HCT116 (cell line): ENCODE results near the gene DDX10. TPM values are rescaled to one million over a fixed set of nuclear protein-coding genes. Genes with fewer than 3 reads are reported as not detected.

ENCODE experiments used
- ATAC-seq: fragments of 200-7000 bp; cut with Tn5 transposase; 2 replicates; pipeline ENCODE4 v1.9.1; 2020; ENCODE audit warnings: mild to moderate bottlenecking, moderate library complexity
- BruUV-seq: library from RNA; stranded (reverse); fragments of 400-500 nt; replicated peaks from 2 replicates; lab custom pipeline; 2021; lab: Mats Ljungman, UMichigan
- CTCF ChIA-PET: fragments of 300-600 bp; sonication (Branson Sonifier 250); formaldehyde crosslinking; loops from one replicate; lab custom pipeline; 2021; ENCODE audit warnings: antibody characterized with exemption; lab: Charles Lee
- POLR2A ChIA-PET: fragments of 300-600, 350-600 bp; sonication (Branson Sonifier 250); formaldehyde crosslinking; loops from one replicate; lab custom pipeline; 2021; ENCODE audit warnings: antibody characterized with exemption; lab: Charles Lee
- RAD21 ChIA-PET, 2 experiments: fragments of 300-600 bp; sonication (Branson Sonifier 250); formaldehyde crosslinking; loops; one replicate each; lab custom pipeline; 2023; ENCODE audit warnings: low total read pairs in 2 of 2; ENCODE audit not compliant: uncharacterized antibody in 2 of 2, unreplicated experiment in 2 of 2, low non-redundant PET in 1 of 2; lab: Charles Lee
- DNase-seq: peaks from one replicate; pipeline ENCODE4 v3.0.0-alpha.2; 2010; ENCODE audit warnings: low read depth, low spot score
- H2AFZ ChIP-seq: fragments of 200-600 bp; shearing (Covaris generic), sonication (generic); 2 replicates; pipeline ENCODE4 v1.6.1; 2017; ENCODE audit warnings: low read depth, mixed run types, mixed read lengths, antibody characterized with exemption, low read length; ENCODE audit not compliant: poor library complexity, severe bottlenecking
- H3K27ac ChIP-seq: 2 replicates; pipeline ENCODE4 v1.5.1; 2012; ENCODE audit warnings: low read depth, low read length
- H3K27me3 ChIP-seq: fragments of 200-600 bp; sonication (generic); 2 replicates; pipeline ENCODE4 v1.6.1; 2016; ENCODE audit warnings: mixed run types, low read length, mixed read lengths; ENCODE audit not compliant: insufficient read depth
- H3K36me3 ChIP-seq, 2 experiments: fragments of 200-500 bp in 1 of 2; fragments of 200-600 bp in 1 of 2; sonication (Bioruptor generic) in 1 of 2; sonication (generic) in 1 of 2; 2 replicates each; pipeline versions ENCODE4 v1.5.1 to v1.6.1; 2014 to 2016; ENCODE audit warnings: low read length in 2 of 2, inconsistent platforms in 1 of 2, mixed read lengths in 1 of 2, mixed run types in 1 of 2; ENCODE audit not compliant: insufficient read depth in 2 of 2, control insufficient read depth in 1 of 2
- H3K4me1 ChIP-seq, 2 experiments: fragments of 200-600 bp in 1 of 2; sonication (generic) in 1 of 2; 2 replicates each; pipeline versions ENCODE4 v1.5.1 to v1.6.1; 2012 to 2017; ENCODE audit warnings: low read length in 2 of 2, inconsistent platforms in 1 of 2, mild to moderate bottlenecking in 1 of 2, mixed read lengths in 1 of 2, mixed run types in 1 of 2, moderate library complexity in 1 of 2; ENCODE audit not compliant: insufficient read depth in 2 of 2, control insufficient read depth in 1 of 2
- H3K4me2 ChIP-seq: fragments of 200-600 bp; sonication (generic); 2 replicates; pipeline ENCODE4 v1.6.1; 2017; ENCODE audit warnings: mixed run types, low read length, mixed read lengths
- H3K4me3 ChIP-seq, 2 experiments: fragments of 200-600 bp in 1 of 2; sonication (generic) in 1 of 2; replicated peaks in 1 of 2; 2 replicates each; pipeline ENCODE4 v1.5.1; 2011 to 2016; ENCODE audit warnings: low read length in 2 of 2, control low read depth in 1 of 2, low read depth in 1 of 2, mild to moderate bottlenecking in 1 of 2, mixed read lengths in 1 of 2, mixed run types in 1 of 2
- H3K79me2 ChIP-seq: fragments of 200-600 bp; sonication (generic); 2 replicates; pipeline ENCODE4 v1.6.1; 2017; ENCODE audit warnings: mild to moderate bottlenecking, mixed run types, low read length, moderate library complexity, mixed read lengths; ENCODE audit not compliant: insufficient read depth
- H3K9ac ChIP-seq: fragments of 200-600 bp; sonication (generic); 2 replicates; pipeline ENCODE4 v1.6.1; 2016; ENCODE audit warnings: low read length, mixed read lengths
- H3K9me2 ChIP-seq: fragments of 200-600 bp; sonication (generic), shearing (Covaris generic); 2 replicates; pipeline ENCODE4 v1.6.1; 2017; ENCODE audit warnings: mixed run types, mild to moderate bottlenecking, moderate library complexity; ENCODE audit not compliant: insufficient read depth
- H3K9me3 ChIP-seq, 2 experiments: fragments of 200-500 bp in 1 of 2; fragments of 200-600 bp in 1 of 2; sonication (Bioruptor generic) in 1 of 2; sonication (generic) in 1 of 2; 2 replicates each; pipeline ENCODE4 v1.6.1; 2014 to 2017; ENCODE audit warnings: low read length in 2 of 2, mixed read lengths in 2 of 2, inconsistent platforms in 1 of 2, low read depth in 1 of 2, mild to moderate bottlenecking in 1 of 2, mixed run types in 1 of 2, moderate library complexity in 1 of 2; ENCODE audit not compliant: control insufficient read depth in 1 of 2, insufficient read depth in 1 of 2
- H4K20me1 ChIP-seq: fragments of 200-600 bp; sonication (generic), shearing (Covaris generic); 2 replicates; pipeline ENCODE4 v1.6.1; 2017; ENCODE audit warnings: mixed run types, mild to moderate bottlenecking, moderate library complexity; ENCODE audit not compliant: insufficient read depth
- EZH2 ChIP-seq: fragments of 200-600 bp; sonication (generic); IDR thresholded peaks from 2 replicates; pipeline ENCODE4 v1.6.1; 2017; ENCODE audit warnings: antibody characterized with exemption, mixed run types
- FOSL1 ChIP-seq: IDR thresholded peaks from 2 replicates; pipeline ENCODE4 v1.6.1; 2012; ENCODE audit warnings: low read depth
- JUND ChIP-seq: IDR thresholded peaks from 2 replicates; pipeline ENCODE4 v1.6.1; 2012
- SP1 ChIP-seq: IDR thresholded peaks from 2 replicates; pipeline ENCODE4 v1.6.1; 2012; ENCODE audit warnings: low read depth
- intact Hi-C: fragments of 100-400 bp; cut with micrococcal nuclease; formaldehyde crosslinking; loops from 2 replicates; pipeline ENCODE4 v1.10.0; 2022
- total RNA-seq: library from RNA; stranded (reverse); gene quantifications from one replicate; pipeline ENCODE4 v1.2.1, GENCODE V29; 2021; ENCODE audit not compliant: unreplicated experiment
- TF ChIP-seq, protein P1 (sequence below): IDR thresholded peaks from 2 replicates; pipeline ENCODE4 v1.6.1; 2011; ENCODE audit warnings: mild to moderate bottlenecking, low read length, moderate library complexity; ENCODE audit not compliant: insufficient replicate concordance; ENCODE audit errors: extremely low read depth

Gene DDX10
- total RNA-seq, 1 experiment from 2014 or later, result 66.5 TPM

DNA sequence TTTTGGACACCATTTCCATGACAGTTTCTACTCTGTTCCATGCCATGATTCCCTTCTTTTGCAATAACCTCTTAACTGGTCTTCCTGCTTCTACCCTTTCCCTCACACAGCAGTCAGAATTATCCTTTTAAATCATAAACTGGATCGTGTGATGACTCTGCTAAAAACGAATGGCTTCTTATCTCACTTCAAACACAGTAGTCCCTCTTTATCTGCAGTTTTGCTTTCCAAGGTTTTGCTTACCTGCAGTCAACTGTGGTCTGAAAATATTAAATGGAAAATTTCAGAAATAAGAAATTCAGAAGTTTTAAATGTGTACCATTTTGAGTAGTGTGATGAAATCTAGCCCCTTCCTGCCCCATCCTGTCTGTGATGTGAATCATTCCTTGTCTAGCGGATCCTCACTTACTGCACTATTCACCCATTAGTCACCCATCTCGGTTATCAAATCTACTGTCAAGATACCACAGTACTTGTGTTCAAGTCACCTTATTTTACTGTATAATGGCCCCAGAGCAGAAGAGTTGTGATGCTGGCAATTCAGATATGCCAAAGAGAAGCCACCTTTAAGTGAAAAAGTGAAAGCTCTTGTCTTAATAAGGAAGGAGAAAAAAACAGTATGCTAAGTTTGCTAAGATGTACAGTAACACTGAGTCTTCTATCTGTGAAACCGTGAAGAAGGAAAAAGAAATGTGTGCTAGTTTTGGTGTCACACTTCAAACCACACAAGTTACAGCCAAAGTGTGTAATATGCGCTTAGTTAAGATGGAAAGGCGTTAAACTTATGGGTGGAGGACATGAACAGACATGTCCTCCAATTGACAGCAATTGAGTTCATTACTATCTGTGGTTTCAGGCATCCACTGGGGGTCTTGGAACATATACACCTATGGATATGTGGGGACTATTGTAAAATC lies 283.0 kb downstream of the DDX10 start:
- CTCF ChIA-PET, result no interaction called here
- DNase-seq, result no peak
- RAD21 ChIA-PET, result no interaction called here

More for the DNA sequence above, 283.0 kb downstream of the DDX10 start:
- POLR2A ChIA-PET, result no interaction called here
- no peak for ATAC-seq
- 0 out of 2 replicates have a peak, but pooled peaks cover 3% of the 10 kb centered on the region for H3K9me2 ChIP-seq
- H3K36me3 ChIP-seq, result no peaks in the 10 kb centered on the region
- no peak overlapping the region for H2AFZ ChIP-seq
- H3K27ac ChIP-seq, result no peak overlapping the region
- TF ChIP-seq, protein P1, sequence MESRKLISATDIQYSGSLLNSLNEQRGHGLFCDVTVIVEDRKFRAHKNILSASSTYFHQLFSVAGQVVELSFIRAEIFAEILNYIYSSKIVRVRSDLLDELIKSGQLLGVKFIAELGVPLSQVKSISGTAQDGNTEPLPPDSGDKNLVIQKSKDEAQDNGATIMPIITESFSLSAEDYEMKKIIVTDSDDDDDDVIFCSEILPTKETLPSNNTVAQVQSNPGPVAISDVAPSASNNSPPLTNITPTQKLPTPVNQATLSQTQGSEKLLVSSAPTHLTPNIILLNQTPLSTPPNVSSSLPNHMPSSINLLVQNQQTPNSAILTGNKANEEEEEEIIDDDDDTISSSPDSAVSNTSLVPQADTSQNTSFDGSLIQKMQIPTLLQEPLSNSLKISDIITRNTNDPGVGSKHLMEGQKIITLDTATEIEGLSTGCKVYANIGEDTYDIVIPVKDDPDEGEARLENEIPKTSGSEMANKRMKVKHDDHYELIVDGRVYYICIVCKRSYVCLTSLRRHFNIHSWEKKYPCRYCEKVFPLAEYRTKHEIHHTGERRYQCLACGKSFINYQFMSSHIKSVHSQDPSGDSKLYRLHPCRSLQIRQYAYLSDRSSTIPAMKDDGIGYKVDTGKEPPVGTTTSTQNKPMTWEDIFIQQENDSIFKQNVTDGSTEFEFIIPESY, result no peak
- peak; percentile 31; the same call in 1 of the 2 replicates for TF ChIP-seq FOSL1
- 0 out of 2 replicates have a peak, but pooled peaks have one; percentile 7 for TF ChIP-seq SP1
- TF ChIP-seq EZH2, result no peak
- TF ChIP-seq JUND, result peak; percentile 27; the same call in 1 of the 2 replicates
- no peak overlapping the region for H3K9ac ChIP-seq
- H3K79me2 ChIP-seq, result no peaks in the 10 kb centered on the region
- no TSS peak for BruUV-seq
- intact Hi-C loops, result no loop called here
- no peaks in the 10 kb centered on the region for H3K9me3 ChIP-seq
- no peaks in the 10 kb centered on the region for H4K20me1 ChIP-seq
- no peaks in the 10 kb centered on the region for H3K27me3 ChIP-seq
- peak overlapping the region; percentile 40 for H3K4me2 ChIP-seq
- H3K4me1 ChIP-seq, result peaks cover 0 to 11% of the 10 kb centered on the region in 2 experiments; a peak in 2 of 4 replicates
- no peak overlapping the region for H3K4me3 ChIP-seq
